ENCODE measurements around the gene HOXA5. TPM values are rescaled to one million over a fixed set of nuclear protein-coding genes. Genes with fewer than 3 reads are reported as not detected.

HOXA5 gene
- total and polyA plus RNA-seq, 10 of the 15 experiments (the other 5 are each of a cell fraction or from before 2014, with no cell fraction given), result 0.05 to 0.13 TPM; not detected in 8

DNA sequence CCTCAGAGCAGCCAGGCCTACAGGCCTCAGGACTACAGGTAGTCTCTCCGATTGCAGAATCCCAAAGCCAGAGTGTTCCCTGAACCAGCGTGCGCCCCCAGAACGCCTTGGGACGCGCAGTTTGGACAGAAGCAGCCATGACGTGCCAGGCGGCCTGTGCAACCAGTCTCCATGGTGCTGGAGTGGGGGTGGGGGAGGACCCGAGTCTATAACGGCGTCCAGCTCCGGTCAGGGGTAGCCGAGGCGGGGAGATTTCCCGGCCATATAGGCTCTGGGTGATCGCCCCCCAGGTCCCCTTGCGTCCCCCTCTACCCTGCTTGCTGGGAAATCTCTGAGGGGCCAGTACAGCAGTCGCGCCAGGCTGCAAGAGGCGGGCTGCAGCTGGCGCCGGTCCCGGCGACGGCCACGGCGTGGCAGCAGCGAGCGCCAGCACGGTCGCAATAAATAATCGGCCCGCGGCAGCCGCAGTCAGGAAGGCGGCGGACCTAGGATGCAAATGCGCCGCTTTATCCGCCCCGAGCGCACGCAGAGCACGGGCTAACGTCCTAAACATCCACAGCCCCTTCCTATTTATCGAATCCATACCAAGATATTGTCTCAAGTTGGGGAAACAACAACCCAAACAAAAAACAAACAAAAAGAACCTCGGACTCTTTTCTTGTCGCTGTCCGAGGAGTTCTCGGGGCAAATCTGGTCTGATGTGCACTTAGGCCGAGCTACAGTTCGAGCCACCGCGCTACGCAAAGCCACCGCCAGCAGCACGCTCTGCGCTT is 7.3 kb upstream of the HOXA5 start (continued):
- TF ChIP-seq USF2 (IDR thresholded peaks at IDR 0.05; ENCODE audit: borderline replicate concordance, low read depth, low read length) (no peak), SIX5 (IDR thresholded peaks at IDR 0.05; ENCODE audit: low read depth, low read length, severe bottlenecking) (no peak), ZBTB40 (IDR thresholded peaks at IDR 0.05; ENCODE audit: borderline replicate concordance) (no peak), GATAD2B (conservative IDR thresholded peaks at IDR 0.05; ENCODE audit: low read depth) (no peak), EZH2 (IDR thresholded peaks at IDR 0.05; ENCODE audit: borderline replicate concordance, control insufficient read depth, low read depth, low read length) (no peak), JUNB (IDR thresholded peaks at IDR 0.05) (no peak), RAD51 (IDR thresholded peaks at IDR 0.05) (no peak), CEBPZ (IDR thresholded peaks at IDR 0.05; ENCODE audit: low read depth, low read length) (no peak), FOXM1 (IDR thresholded peaks at IDR 0.05; ENCODE audit: low read depth, low read length) (no peak), NFXL1 (IDR thresholded peaks at IDR 0.05; ENCODE audit: borderline replicate concordance) (no peak), LARP7 (IDR thresholded peaks at IDR 0.05) (no peak), BCL11A (IDR thresholded peaks at IDR 0.05; ENCODE audit: low read depth, low read length) (no peak), ZNF274 (IDR thresholded peaks at IDR 0.05; ENCODE audit: insufficient read depth, insufficient read length) (no peak), PML (IDR thresholded peaks at IDR 0.05; ENCODE audit: low read length) (no peak), BMI1 (IDR thresholded peaks at IDR 0.05; ENCODE audit: borderline replicate concordance) (no peak), SIN3A (IDR thresholded peaks at IDR 0.05; ENCODE audit: low read depth, low read length) (no peak), POU2F2 (IDR thresholded peaks at IDR 0.05; ENCODE audit: borderline replicate concordance, low read depth, low read length) (peak; percentile 65; the same call in 1 of the 3 replicates)
- TF ChIP-seq, protein P1, sequence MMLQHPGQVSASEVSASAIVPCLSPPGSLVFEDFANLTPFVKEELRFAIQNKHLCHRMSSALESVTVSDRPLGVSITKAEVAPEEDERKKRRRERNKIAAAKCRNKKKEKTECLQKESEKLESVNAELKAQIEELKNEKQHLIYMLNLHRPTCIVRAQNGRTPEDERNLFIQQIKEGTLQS (IDR thresholded peaks at IDR 0.05; ENCODE audit: borderline replicate concordance, extremely low read depth, low read depth, low read length), result no peak
- TF ChIP-seq, protein P2, sequence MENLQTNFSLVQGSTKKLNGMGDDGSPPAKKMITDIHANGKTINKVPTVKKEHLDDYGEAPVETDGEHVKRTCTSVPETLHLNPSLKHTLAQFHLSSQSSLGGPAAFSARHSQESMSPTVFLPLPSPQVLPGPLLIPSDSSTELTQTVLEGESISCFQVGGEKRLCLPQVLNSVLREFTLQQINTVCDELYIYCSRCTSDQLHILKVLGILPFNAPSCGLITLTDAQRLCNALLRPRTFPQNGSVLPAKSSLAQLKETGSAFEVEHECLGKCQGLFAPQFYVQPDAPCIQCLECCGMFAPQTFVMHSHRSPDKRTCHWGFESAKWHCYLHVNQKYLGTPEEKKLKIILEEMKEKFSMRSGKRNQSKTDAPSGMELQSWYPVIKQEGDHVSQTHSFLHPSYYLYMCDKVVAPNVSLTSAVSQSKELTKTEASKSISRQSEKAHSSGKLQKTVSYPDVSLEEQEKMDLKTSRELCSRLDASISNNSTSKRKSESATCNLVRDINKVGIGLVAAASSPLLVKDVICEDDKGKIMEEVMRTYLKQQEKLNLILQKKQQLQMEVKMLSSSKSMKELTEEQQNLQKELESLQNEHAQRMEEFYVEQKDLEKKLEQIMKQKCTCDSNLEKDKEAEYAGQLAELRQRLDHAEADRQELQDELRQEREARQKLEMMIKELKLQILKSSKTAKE (IDR thresholded peaks at IDR 0.05; ENCODE audit: low read depth, poor library complexity, severe bottlenecking), result no peak
